Uterus (tissue), 4 donors: ENCODE data around the gene MYPN. TPM values are rescaled to one million over a fixed set of nuclear protein-coding genes. Genes with fewer than 3 reads are reported as not detected.

Experiments
- DNase-seq, 2 donors: peaks; one replicate each; pipeline ENCODE4 v3.0.0-alpha.2; 2019 to 2020
- H3K27ac ChIP-seq, 2 donors: fragments of 200-600 bp; sonication (generic); 1 replicate in 1 of 2; 2 replicates in 1 of 2; pipeline ENCODE4 v1.5.1; 2016 to 2018
- H3K27me3 ChIP-seq, 2 donors: fragments of 200-600 bp; sonication (generic); one replicate each; pipeline ENCODE4 v1.5.1; 2018 to 2019; ENCODE audit warnings: control low read depth in 1 of 2
- H3K36me3 ChIP-seq, 2 donors: fragments of 200-600 bp; sonication (generic); one replicate each; pipeline ENCODE4 v1.5.1; 2019; ENCODE audit warnings: control low read depth in 1 of 2
- H3K4me1 ChIP-seq, 2 donors: fragments of 200-600 bp; sonication (generic); one replicate each; pipeline ENCODE4 v1.5.1; 2018 to 2019; ENCODE audit warnings: control low read depth in 1 of 2
- H3K4me3 ChIP-seq, 2 donors: fragments of 200-600 bp; sonication (generic); 1 replicate in 1 of 2; 2 replicates in 1 of 2; pipeline ENCODE4 v1.5.1; 2018 to 2019; ENCODE audit warnings: mild to moderate bottlenecking in 1 of 2
- H3K9me3 ChIP-seq, 2 donors: fragments of 200-600 bp; sonication (generic); one replicate each; pipeline ENCODE4 v1.5.1; 2019; ENCODE audit warnings: control low read depth in 1 of 2
- POLR2A ChIP-seq, 2 donors: fragments of 450-650 bp; IDR thresholded peaks; one replicate each; pipeline ENCODE4 v1.6.1; 2016; ENCODE audit warnings: antibody characterized with exemption in 2 of 2, mild to moderate bottlenecking in 1 of 2, moderate library complexity in 1 of 2
- intact Hi-C: fragments of 100-400 bp; cut with DNase I; formaldehyde crosslinking; loops from one replicate; pipeline ENCODE4 v1.15.1; 2023; ENCODE audit warnings: low total_unique reads
- total RNA-seq, 4 donors: library from RNA; depleted of rRNA in 3 of 4; stranded (reverse); fragments of >200 nt in 3 of 4; gene quantifications; one replicate each; pipeline versions ENCODE4 v1.1.0 to v1.2.4, GENCODE V29; 2014 to 2023
- TF ChIP-seq, protein P1 (sequence below), 4 experiments: fragments of 200-600 bp in 2 of 4; fragments of 450-650 bp in 2 of 4; sonication (generic) in 2 of 4; IDR thresholded peaks; one replicate each; pipeline ENCODE4 v1.5.1; 2016 to 2019; ENCODE audit warnings: antibody characterized with exemption in 4 of 4, mild to moderate bottlenecking in 2 of 4, moderate library complexity in 1 of 4
- donor health status: DM: yes; HTN: yes; CAD: no.

MYPN gene
- total RNA-seq, 4 donors from 2014 or later: not detected

DNA sequence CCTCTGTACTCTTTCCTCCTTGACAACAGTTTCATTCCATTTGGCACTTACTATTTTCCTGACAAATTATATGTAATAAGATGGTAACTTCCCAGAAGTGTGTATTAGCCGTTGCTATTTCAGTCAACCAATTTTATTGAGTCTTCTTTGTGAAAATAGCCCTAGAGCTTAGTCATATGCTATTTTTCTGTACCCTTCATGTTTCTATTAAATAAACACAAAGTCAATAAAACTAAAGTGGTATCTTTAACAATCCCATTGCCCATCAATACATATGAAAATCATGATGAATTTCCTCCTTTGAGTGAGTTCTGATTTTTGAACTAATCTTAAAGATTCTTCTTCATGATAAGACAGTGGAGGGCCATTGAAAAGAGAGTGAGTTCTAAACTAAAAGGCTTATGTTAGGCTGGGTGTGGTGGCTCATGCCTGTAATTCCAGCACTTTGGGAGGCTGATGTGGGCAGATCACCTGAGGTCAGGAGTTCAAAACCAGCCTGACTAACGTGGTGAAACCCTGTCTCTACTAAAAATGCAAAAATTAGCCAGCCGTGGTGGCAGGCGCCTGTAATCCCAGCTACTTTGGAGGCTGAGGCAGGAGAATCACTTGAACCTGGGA is 5.9 kb upstream of the MYPN start:
- DNase-seq: no peak
- Histone ChIP-seq H3K27me3 (no peaks in the 10 kb centered on the region), H3K9me3 (no peaks in the 10 kb centered on the region), H3K4me3 (no peak overlapping the region), H3K27ac (no peak overlapping the region), H3K4me1 (no peaks in the 10 kb centered on the region), H3K36me3 (no peaks in the 10 kb centered on the region)
- TF ChIP-seq, protein P1, sequence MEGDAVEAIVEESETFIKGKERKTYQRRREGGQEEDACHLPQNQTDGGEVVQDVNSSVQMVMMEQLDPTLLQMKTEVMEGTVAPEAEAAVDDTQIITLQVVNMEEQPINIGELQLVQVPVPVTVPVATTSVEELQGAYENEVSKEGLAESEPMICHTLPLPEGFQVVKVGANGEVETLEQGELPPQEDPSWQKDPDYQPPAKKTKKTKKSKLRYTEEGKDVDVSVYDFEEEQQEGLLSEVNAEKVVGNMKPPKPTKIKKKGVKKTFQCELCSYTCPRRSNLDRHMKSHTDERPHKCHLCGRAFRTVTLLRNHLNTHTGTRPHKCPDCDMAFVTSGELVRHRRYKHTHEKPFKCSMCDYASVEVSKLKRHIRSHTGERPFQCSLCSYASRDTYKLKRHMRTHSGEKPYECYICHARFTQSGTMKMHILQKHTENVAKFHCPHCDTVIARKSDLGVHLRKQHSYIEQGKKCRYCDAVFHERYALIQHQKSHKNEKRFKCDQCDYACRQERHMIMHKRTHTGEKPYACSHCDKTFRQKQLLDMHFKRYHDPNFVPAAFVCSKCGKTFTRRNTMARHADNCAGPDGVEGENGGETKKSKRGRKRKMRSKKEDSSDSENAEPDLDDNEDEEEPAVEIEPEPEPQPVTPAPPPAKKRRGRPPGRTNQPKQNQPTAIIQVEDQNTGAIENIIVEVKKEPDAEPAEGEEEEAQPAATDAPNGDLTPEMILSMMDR (IDR thresholded peaks at IDR 0.05): no peak
- no peak for TF ChIP-seq POLR2A (IDR thresholded peaks at IDR 0.05)
- intact Hi-C loops: no loop called here

DNA sequence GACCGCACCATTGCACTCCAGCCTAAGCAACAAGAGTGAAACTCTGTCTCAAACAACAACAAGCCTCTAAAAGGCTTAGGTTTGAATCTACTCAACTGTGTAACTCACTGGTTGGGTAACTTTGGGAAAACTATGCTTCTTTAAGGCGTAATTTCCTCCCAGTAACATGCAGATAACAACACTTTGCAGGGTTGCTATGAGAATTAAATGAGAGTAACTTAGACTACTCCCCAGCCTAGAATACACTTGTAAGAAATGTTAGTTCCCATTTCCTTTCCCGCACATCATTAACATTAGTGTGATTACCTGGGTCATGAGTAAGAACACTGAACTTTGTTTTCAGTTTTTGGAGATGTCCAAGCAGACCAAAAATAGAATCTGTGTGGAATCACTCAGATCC is 5.4 kb upstream of the MYPN start:
- no peak overlapping the region for H3K4me3 ChIP-seq
- H3K4me1 ChIP-seq: no peaks in the 10 kb centered on the region
- no peak for DNase-seq
- intact Hi-C loops: no loop called here
- no peaks in the 10 kb centered on the region for H3K9me3 ChIP-seq
- H3K27ac ChIP-seq: no peak overlapping the region
- no peaks in the 10 kb centered on the region for H3K27me3 ChIP-seq
- H3K36me3 ChIP-seq: no peaks in the 10 kb centered on the region
- TF ChIP-seq, protein P1 (IDR thresholded peaks at IDR 0.05): no peak
- no peak for TF ChIP-seq POLR2A (IDR thresholded peaks at IDR 0.05)

DNA sequence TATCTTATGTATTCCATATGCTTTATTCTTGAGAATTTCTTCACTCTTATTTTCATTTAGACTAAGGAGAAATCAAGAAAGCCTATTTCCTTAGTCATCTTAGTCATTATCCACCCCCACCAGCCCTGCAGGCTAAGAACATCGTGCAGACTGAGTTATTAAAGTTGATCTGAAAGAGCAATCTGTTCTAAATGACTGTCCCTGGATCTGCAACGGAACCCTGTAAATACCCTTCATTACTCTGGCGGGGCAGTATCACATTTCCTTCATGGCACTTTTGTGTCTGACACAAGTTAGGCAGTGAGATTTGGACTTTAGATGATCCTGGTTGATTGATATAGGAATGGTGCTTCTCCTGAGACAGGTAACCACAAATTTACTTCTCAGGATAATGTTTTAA is 3.5 kb upstream of the MYPN start:
- intact Hi-C loops: no loop called here
- H3K9me3 ChIP-seq: no peaks in the 10 kb centered on the region
- no peak for TF ChIP-seq POLR2A (IDR thresholded peaks at IDR 0.05)
- no peak overlapping the region for H3K4me3 ChIP-seq
- H3K4me1 ChIP-seq: no peaks in the 10 kb centered on the region
- no peak overlapping the region for H3K27ac ChIP-seq
- DNase-seq: no peak
- no peaks in the 10 kb centered on the region for H3K36me3 ChIP-seq
- no peaks in the 10 kb centered on the region for H3K27me3 ChIP-seq

DNA sequence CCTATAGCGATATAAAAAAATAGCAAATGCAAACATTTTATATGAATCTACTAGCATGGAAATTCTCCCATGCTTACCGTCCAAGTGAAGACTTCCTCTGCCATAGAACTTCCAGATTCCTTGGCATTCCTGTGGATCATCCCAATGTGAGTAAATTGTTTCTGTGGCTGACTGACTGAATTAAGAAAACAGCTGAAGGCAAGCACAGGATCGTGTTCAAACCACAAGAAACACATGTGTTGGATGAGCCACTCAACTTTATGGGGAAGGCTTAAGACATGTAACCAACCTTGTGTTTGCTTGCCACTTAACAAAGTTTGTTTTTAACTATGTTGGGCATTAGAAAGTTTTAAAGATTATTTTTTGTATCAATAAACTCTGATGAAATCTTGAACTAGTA is 2.6 kb upstream of the MYPN start:
- H3K27me3 ChIP-seq: no peaks in the 10 kb centered on the region
- H3K4me1 ChIP-seq: no peaks in the 10 kb centered on the region
- TF ChIP-seq, protein P1 (IDR thresholded peaks at IDR 0.05): no peak
- no peak for TF ChIP-seq POLR2A (IDR thresholded peaks at IDR 0.05)
- intact Hi-C loops: no loop called here
- H3K4me3 ChIP-seq: no peak overlapping the region
- no peaks in the 10 kb centered on the region for H3K9me3 ChIP-seq
- H3K36me3 ChIP-seq: no peaks in the 10 kb centered on the region
- no peak for DNase-seq
- H3K27ac ChIP-seq: no peak overlapping the region

DNA sequence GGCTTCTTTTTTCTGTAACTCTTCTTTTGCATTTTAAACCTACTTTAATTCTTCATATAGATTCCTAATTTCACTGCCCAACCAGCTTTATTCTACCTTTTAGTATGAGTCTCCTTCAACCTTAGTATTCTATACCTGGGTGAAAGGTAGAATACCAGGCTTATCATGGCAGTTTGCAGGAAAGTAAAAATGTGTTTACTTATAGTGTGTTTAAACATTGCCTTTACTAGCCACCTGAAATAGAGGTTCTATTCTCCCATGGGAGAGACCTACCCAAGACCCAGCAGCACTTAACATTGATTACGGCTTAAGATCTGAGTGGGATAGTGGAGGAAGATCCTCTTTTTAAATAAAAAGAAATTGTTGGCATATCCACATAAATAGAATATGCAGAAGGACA is 1.6 kb upstream of the MYPN start:
- Histone ChIP-seq H3K4me3 (no peak overlapping the region), H3K27me3 (no peaks in the 10 kb centered on the region), H3K4me1 (no peaks in the 10 kb centered on the region), H3K36me3 (no peaks in the 10 kb centered on the region), H3K9me3 (no peaks in the 10 kb centered on the region), H3K27ac (no peak overlapping the region)
- TF ChIP-seq, protein P1 (IDR thresholded peaks at IDR 0.05): no peak
- TF ChIP-seq POLR2A (IDR thresholded peaks at IDR 0.05): no peak
- intact Hi-C loops: no loop called here
- DNase-seq: no peak

DNA sequence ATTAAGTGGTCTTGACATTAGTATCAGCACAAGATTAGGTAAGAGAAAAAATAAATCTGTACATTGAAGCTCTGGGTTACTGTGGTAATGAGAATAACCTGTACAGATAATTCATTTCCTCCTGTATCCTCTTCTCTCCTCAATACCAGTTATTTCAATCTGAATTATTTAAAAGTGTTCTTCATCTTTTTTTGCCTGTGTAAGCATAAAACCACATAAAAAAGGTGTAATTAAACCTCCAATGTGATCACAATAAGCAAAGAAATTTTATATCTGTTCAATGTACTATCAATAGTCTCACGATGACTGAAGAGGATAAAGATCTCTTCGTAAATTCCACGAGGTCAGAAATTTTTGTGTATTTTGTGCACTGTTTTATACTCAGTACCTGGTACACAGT is 1.2 kb upstream of the MYPN start:
- no peaks in the 10 kb centered on the region for H3K36me3 ChIP-seq
- TF ChIP-seq POLR2A (IDR thresholded peaks at IDR 0.05): no peak
- TF ChIP-seq, protein P1 (IDR thresholded peaks at IDR 0.05): no peak
- H3K4me1 ChIP-seq: no peaks in the 10 kb centered on the region
- DNase-seq: no peak
- no peaks in the 10 kb centered on the region for H3K9me3 ChIP-seq
- H3K4me3 ChIP-seq: no peak overlapping the region
- intact Hi-C loops: no loop called here
- no peak overlapping the region for H3K27ac ChIP-seq
- H3K27me3 ChIP-seq: no peaks in the 10 kb centered on the region
